Spleen (tissue), 7 donors: ENCODE results near the gene WIPF2.

Experiments
- CTCF ChIP-seq, 11 experiments: fragments of 200-600 bp in 7 of 11; fragments of 450-650 bp in 4 of 11; sonication (generic) in 4 of 11; IDR thresholded peaks in 8 of 11; conservative IDR thresholded peaks in 3 of 11; 1 replicate in 7 of 11; 2 replicates in 4 of 11; pipeline versions ENCODE4 v1.4.0 to v1.8.0; 2016 to 2021; ENCODE audit warnings: antibody characterized with exemption in 11 of 11, inconsistent platforms in 4 of 11, mild to moderate bottlenecking in 1 of 11
- POLR2A ChIP-seq, 3 donors: fragments of 450-650 bp; IDR thresholded peaks; one replicate each; pipeline ENCODE4 v1.5.1; 2017; ENCODE audit warnings: antibody characterized with exemption in 3 of 3, mild to moderate bottlenecking in 1 of 3
- donor health status: DM: no; HTN: no; CAD: no; lungs with moderate emphysema.
- donor health status: DM: no; HTN: no; CAD: no.
- donor health status: DM: no; HTN: no; CAD: no.

GRCh38 chr17:40309949-40310510 is 90.9 kb downstream of the WIPF2 start:
- TF ChIP-seq CTCF (IDR thresholded peaks at IDR 0.05 in 8 of 11, conservative IDR thresholded peaks at IDR 0.05 in 3 of 11), result no peak
- no peak for TF ChIP-seq POLR2A (IDR thresholded peaks at IDR 0.05)
